Measurements from ENCODE around the gene ZBTB20.

Gene ZBTB20

DNA sequence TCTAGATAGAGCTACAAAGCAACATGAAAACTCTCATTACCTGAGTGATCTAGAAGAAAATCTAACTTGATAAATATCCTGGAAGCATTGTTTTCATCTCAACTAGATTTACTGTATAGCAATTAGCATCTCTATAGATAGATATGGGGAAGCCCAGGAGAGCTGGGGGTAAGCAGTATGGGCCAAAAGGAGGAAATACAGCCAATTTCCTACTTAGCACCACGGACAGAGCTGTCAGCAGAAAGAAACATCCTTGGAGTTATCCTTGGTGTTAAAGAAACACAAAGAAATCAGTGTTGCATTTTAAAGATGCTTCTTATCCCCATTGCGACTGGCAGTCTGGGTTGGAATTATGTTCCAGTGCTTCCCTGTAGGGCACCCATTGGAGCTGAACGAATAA, 727.0 kb downstream of the ZBTB20 start:
- no peak overlapping the region for H3K9ac ChIP-seq (ENCODE audit: low read depth, low read length)
- no peaks in the 10 kb centered on the region for H3K36me3 ChIP-seq (ENCODE audit: insufficient read depth, low read length)
- H3K9me3 ChIP-seq (ENCODE audit: control insufficient read depth, insufficient read depth, low read length), result no peaks in the 10 kb centered on the region
- no peaks in the 10 kb centered on the region; the same call in 1 of the 2 replicates for H3K4me1 ChIP-seq (ENCODE audit: insufficient read depth, low read length)

GRCh38 chr3:114418724-114419543, 728.2 kb downstream of the ZBTB20 start:
- Histone ChIP-seq H3K36me3 (ENCODE audit: insufficient read depth, low read length) (no peaks in the 10 kb centered on the region), H3K4me1 (ENCODE audit: insufficient read depth, low read length) (no peaks in the 10 kb centered on the region; the same call in 1 of the 2 replicates), H3K9ac (ENCODE audit: low read depth, low read length) (no peak overlapping the region), H3K9me3 (ENCODE audit: control insufficient read depth, insufficient read depth, low read length) (no peaks in the 10 kb centered on the region)

GRCh38 chr3:114418107-114418506, 729.0 kb downstream of the ZBTB20 start:
- no peak overlapping the region for H3K9ac ChIP-seq (ENCODE audit: low read depth, low read length)
- H3K4me1 ChIP-seq (ENCODE audit: insufficient read depth, low read length), result no peaks in the 10 kb centered on the region; the same call in 1 of the 2 replicates
- no peaks in the 10 kb centered on the region for H3K36me3 ChIP-seq (ENCODE audit: insufficient read depth, low read length)
- no peaks in the 10 kb centered on the region for H3K9me3 ChIP-seq (ENCODE audit: control insufficient read depth, insufficient read depth, low read length)

- H3K9ac ChIP-seq (ENCODE audit: low read depth, low read length), result no peak overlapping the region
- no peaks in the 10 kb centered on the region; the same call in 1 of the 2 replicates for H3K4me1 ChIP-seq (ENCODE audit: insufficient read depth, low read length)
- no peaks in the 10 kb centered on the region for H3K9me3 ChIP-seq (ENCODE audit: control insufficient read depth, insufficient read depth, low read length)
- H3K36me3 ChIP-seq (ENCODE audit: insufficient read depth, low read length), result no peaks in the 10 kb centered on the region
These were observed 729.4 kb downstream of the ZBTB20 start for GRCh38 chr3:114417675-114418074.

DNA sequence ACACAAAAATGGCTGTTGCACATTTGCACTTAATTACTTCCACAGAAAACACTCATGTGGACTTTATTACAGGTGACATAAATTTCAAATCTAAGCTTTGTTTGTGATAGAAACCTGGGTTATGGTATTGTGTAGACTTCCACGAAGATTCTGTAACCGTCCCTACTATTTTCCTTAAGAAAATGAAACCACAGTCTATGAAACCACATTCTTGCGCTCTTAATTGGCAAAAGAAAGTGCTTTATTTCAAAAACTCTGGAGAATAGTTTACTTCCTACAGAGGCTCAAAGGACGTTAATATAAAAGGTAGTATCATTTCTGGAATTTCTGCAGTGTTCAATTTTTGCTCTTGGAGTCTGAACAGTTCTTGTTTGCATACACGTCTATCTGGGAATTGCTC, 729.8 kb downstream of the ZBTB20 start:
- H3K9me3 ChIP-seq (ENCODE audit: control insufficient read depth, insufficient read depth, low read length), result no peaks in the 10 kb centered on the region
- H3K4me1 ChIP-seq (ENCODE audit: insufficient read depth, low read length), result no peaks in the 10 kb centered on the region; the same call in none of the 2 replicates
- H3K9ac ChIP-seq (ENCODE audit: low read depth, low read length), result no peak overlapping the region
- H3K36me3 ChIP-seq (ENCODE audit: insufficient read depth, low read length), result no peaks in the 10 kb centered on the region

DNA sequence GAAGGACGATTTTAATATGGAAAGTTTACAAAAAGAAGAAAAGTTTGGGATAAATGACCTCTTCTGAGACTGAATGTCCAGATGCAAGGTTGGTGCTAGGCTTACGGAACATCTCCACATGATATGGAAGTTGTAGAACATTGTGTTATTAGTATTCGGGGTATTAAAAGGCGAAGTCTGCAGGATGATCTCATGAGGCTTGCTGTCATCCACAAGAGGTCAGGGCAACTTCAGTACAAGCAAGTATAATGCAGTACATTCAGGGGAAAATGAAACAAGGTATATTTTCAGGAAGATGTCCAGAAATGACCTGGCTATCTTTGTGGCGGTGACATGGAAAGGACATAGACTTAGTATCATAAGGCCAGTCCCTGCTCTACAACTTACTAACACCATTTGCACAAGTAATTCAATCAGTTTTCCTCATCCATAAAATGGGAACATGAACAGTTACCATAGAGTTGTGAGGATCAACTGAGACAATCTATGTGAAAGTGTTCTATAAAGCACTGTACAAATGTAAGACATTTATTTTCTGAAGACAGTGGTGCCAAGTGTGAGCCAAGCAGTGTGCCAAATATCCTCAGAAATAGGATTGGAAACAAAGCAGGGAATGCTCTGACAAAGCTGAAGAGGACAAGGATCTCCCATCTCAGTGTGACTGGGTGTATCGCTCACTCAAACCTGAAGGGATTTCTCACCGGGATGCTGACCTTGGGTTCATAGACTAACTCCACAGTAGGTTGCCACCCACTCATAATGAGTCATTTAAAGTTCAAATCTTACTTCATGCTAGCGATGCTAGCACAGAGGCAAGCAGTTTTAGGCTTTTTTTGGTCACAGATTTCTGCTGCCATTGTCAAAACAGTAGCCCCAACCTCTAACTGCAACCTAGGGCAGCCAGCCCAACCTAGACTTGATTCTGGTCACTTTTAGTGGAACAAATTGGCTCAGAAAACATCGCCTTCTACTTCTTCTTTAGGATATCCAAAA, 735.0 kb downstream of the ZBTB20 start:
- H3K9ac ChIP-seq (ENCODE audit: low read depth, low read length), result no peak overlapping the region
- H3K4me1 ChIP-seq (ENCODE audit: insufficient read depth, low read length), result peaks cover 29% of the 10 kb centered on the region

DNA sequence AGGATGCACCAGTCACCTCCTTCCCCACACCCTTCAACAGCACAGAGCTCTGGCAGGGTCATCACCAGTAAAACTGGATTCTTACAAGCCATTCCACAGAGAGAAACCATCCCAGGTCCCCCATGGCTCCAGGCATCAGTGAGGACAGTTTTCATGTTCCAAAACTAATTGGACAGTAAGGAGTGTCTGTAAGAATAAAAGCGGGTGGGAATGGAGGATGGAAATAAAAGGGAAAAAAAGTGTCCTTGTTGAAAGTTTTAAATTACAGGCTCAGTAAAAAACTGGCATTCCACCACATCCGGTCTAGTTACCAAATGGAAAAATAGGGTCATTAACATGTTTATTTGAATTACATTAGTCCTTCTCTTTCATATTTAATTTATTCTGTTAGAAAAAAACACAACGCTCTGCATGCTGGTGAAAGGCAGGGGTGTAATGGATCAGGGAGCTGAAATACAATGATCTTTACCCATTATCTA, 735.9 kb downstream of the ZBTB20 start:
- Histone ChIP-seq H3K4me1 (ENCODE audit: insufficient read depth, low read length) (peaks cover 29% of the 10 kb centered on the region), H3K9me3 (ENCODE audit: control insufficient read depth, insufficient read depth, low read length) (no peaks in the 10 kb centered on the region), H3K36me3 (ENCODE audit: insufficient read depth, low read length) (no peaks in the 10 kb centered on the region), H3K9ac (ENCODE audit: low read depth, low read length) (no peak overlapping the region)

More for the DNA sequence above, 735.0 kb downstream of the ZBTB20 start:
- Histone ChIP-seq H3K9me3 (ENCODE audit: control insufficient read depth, insufficient read depth, low read length) (no peaks in the 10 kb centered on the region), H3K36me3 (ENCODE audit: insufficient read depth, low read length) (no peaks in the 10 kb centered on the region)

GRCh38 chr3:114408736-114409670, 738.1 kb downstream of the ZBTB20 start:
- H3K9ac ChIP-seq (ENCODE audit: low read depth, low read length), result no peak overlapping the region

GRCh38 chr3:114406922-114407321, 740.2 kb downstream of the ZBTB20 start:
- peaks cover 34% of the 10 kb centered on the region for H3K4me1 ChIP-seq (ENCODE audit: insufficient read depth, low read length)
- no peaks in the 10 kb centered on the region for H3K36me3 ChIP-seq (ENCODE audit: insufficient read depth, low read length)
- H3K9me3 ChIP-seq (ENCODE audit: control insufficient read depth, insufficient read depth, low read length), result no peaks in the 10 kb centered on the region
- no peak overlapping the region for H3K9ac ChIP-seq (ENCODE audit: low read depth, low read length)

More at GRCh38 chr3:114408736-114409670, 738.1 kb downstream of the ZBTB20 start:
- no peaks in the 10 kb centered on the region for H3K9me3 ChIP-seq (ENCODE audit: control insufficient read depth, insufficient read depth, low read length)
- no peaks in the 10 kb centered on the region for H3K36me3 ChIP-seq (ENCODE audit: insufficient read depth, low read length)
- H3K4me1 ChIP-seq (ENCODE audit: insufficient read depth, low read length), result peaks cover 34% of the 10 kb centered on the region

DNA sequence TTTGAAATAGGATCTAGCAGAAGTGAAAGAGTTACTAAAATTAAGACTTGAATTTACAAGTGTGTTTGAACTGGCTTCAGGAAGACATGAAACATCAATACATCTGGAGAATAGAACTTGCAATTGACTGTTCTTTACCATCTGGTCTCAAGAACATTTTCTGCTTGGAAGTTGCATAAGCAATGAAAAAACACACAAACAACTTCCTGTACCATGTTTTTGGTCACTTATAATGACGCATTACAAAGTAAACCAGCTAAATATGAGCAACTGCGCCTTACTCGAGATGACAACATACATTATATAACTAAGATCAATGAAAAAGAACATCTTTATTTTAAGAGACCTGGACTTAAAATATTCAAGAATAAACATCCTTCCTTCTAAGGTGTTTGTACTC, 740.8 kb downstream of the ZBTB20 start:
- peaks cover 29% of the 10 kb centered on the region for H3K4me1 ChIP-seq (ENCODE audit: insufficient read depth, low read length)
- no peaks in the 10 kb centered on the region for H3K36me3 ChIP-seq (ENCODE audit: insufficient read depth, low read length)
- no peaks in the 10 kb centered on the region for H3K9me3 ChIP-seq (ENCODE audit: control insufficient read depth, insufficient read depth, low read length)
- H3K9ac ChIP-seq (ENCODE audit: low read depth, low read length), result no peak overlapping the region

DNA sequence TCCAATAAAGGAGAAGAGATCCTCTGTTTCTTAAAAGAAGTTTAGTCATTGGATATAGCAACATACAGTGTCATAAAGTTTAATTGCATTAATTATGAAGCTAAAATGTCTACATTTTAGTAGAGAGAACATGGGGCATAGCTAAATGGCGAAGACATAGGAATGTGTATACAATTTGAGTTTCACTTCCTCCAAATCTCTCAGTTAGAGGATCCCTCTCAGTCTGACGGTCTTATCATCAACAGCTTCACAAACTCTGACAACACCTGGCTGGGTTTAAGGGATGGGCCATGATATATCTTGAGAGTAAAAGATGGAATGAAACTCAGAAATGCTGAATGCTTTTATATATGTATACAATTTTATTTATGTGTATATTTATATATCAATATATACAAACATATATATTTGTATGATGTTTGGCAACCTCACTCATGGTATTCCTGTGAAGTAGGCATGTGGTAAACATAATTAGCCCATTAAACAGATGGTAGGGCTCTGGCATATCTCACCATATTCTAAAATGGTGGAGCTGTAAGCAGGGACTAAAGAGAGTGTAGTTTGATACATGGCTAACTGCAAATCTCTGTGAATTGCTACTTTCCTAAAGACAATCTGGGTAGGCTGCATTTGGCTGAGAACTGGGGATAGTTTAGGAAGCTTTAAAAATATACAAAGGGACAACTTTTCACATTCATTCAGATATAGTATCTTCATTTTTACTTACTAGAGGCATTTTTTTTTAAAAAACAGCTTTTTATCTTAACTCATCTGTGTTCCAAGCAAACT, 741.7 kb downstream of the ZBTB20 start:
- Histone ChIP-seq H3K9ac (ENCODE audit: low read depth, low read length) (no peak overlapping the region), H3K9me3 (ENCODE audit: control insufficient read depth, insufficient read depth, low read length) (no peaks in the 10 kb centered on the region), H3K4me1 (ENCODE audit: insufficient read depth, low read length) (peaks cover 20% of the 10 kb centered on the region), H3K36me3 (ENCODE audit: insufficient read depth, low read length) (no peaks in the 10 kb centered on the region)

- Histone ChIP-seq H3K9ac (ENCODE audit: low read depth, low read length) (no peak overlapping the region), H3K36me3 (ENCODE audit: insufficient read depth, low read length) (no peaks in the 10 kb centered on the region), H3K4me1 (ENCODE audit: insufficient read depth, low read length) (peaks cover 12% of the 10 kb centered on the region), H3K9me3 (ENCODE audit: control insufficient read depth, insufficient read depth, low read length) (no peaks in the 10 kb centered on the region)
These were observed 742.5 kb downstream of the ZBTB20 start for GRCh38 chr3:114404590-114404989.

DNA sequence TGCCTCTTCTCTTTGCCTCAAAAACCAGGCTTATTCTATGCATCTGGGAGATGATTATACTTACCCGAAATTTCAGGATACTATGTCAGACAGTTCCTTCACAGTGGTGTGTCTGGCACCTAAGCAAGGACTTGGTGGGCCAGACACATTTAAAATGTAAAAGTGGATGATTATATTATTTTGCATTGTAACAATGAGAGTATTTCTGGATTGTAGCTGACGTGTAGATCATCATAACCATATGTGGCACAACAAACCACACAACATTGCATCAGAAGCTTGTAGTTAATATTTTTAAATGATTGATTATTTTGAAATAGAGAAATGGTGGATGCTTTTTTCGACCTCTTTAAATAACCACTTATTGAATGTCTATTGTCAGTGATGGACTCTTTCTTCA, 744.2 kb downstream of the ZBTB20 start:
- H3K4me1 ChIP-seq (ENCODE audit: insufficient read depth, low read length), result peaks cover 4% of the 10 kb centered on the region; the same call in 1 of the 2 replicates
- H3K9me3 ChIP-seq (ENCODE audit: control insufficient read depth, insufficient read depth, low read length), result no peaks in the 10 kb centered on the region
- H3K9ac ChIP-seq (ENCODE audit: low read depth, low read length), result no peak overlapping the region
- H3K36me3 ChIP-seq (ENCODE audit: insufficient read depth, low read length), result no peaks in the 10 kb centered on the region

Measured in ES-I3 (cell line).